ENCODE measurements around the gene LMAN1L.
A peak's percentile ranks its signal among the peaks of the same experiment; 100 is the strongest.
"Not testable (repeated sequence)": the region's sequence is repeated elsewhere in the genome, so short reads cannot be mapped to it uniquely, and the experiment has no call there.

Gene LMAN1L

GRCh38 chr15:74782259-74783071 lies 30.2 kb upstream of the LMAN1L start:
- peak; percentile 58 to 84 (median 74) for DNase-seq

GRCh38 chr15:74783072-74783807 lies 29.4 kb upstream of the LMAN1L start:
- DNase-seq = peak; percentile 69 to 81 (median 78)

GRCh38 chr15:74783808-74784175 lies 28.8 kb upstream of the LMAN1L start:
- DNase-seq = peak in 1 of 4 experiments; percentile 18

- peak in 2 of 4 experiments; percentile 28 to 41 for DNase-seq
Measured at GRCh38 chr15:74784426-74785193, 28.0 kb upstream of the LMAN1L start.

- no peak for DNase-seq
Measured at GRCh38 chr15:74785194-74786032, 27.2 kb upstream of the LMAN1L start.

- not testable (repeated sequence) for DNase-seq
Measured at GRCh38 chr15:74786081-74786480, 26.6 kb upstream of the LMAN1L start.

- peak; percentile 52 to 74 (median 70) for DNase-seq
Measured at GRCh38 chr15:74786551-74787165, 26.0 kb upstream of the LMAN1L start.

- DNase-seq = peak; percentile 92 to 97 (median 95)
Measured at GRCh38 chr15:74787251-74788041, 25.2 kb upstream of the LMAN1L start.

- peak; percentile 70 to 85 (median 84) for DNase-seq
Measured at GRCh38 chr15:74788042-74788682, 24.5 kb upstream of the LMAN1L start.

GRCh38 chr15:74788683-74789151 lies 23.9 kb upstream of the LMAN1L start:
- DNase-seq = peak in 2 of 4 experiments; percentile 33 to 48

GRCh38 chr15:74789171-74789631 lies 23.4 kb upstream of the LMAN1L start:
- no peak for DNase-seq

- DNase-seq = no peak
Measured at GRCh38 chr15:74789741-74790079, 22.9 kb upstream of the LMAN1L start.

- peak; percentile 85 to 91 (median 88) for DNase-seq
Measured at GRCh38 chr15:74790080-74790916, 22.3 kb upstream of the LMAN1L start.

GRCh38 chr15:74791007-74791406 lies 21.6 kb upstream of the LMAN1L start:
- no peak for DNase-seq

- no peak for DNase-seq
Measured at GRCh38 chr15:74791667-74792066, 21.0 kb upstream of the LMAN1L start.

GRCh38 chr15:74792227-74793016 lies 20.2 kb upstream of the LMAN1L start:
- peak in 1 of 4 experiments; percentile 32 for DNase-seq

- DNase-seq = peak; percentile 58 to 83 (median 64)
Measured at GRCh38 chr15:74793135-74794028, 19.3 kb upstream of the LMAN1L start.

Data from suppressor macrophage (primary cell).